Right lobe of liver (tissue), 6 donors: ENCODE results near the gene PHETA2. TPM values are rescaled to one million over a fixed set of nuclear protein-coding genes. Genes with fewer than 3 reads are reported as not detected.

Source experiments
- ATAC-seq, 4 donors: fragments of 200-7000 bp; cut with Tn5 transposase; one replicate each; pipeline ENCODE4 v1.9.1; 2020; ENCODE audit warnings: mild to moderate bottlenecking in 4 of 4, moderate library complexity in 4 of 4
- DNase-seq, 3 donors: peaks; one replicate each; pipeline ENCODE4 v3.0.0-alpha.2; 2020
- H3K27ac ChIP-seq, 3 donors: fragments of 200-600 bp; one replicate each; pipeline ENCODE4 v1.8.0; 2022
- H3K27me3 ChIP-seq, 2 donors: fragments of 200-600 bp; one replicate each; pipeline ENCODE4 v1.8.0; 2022
- H3K36me3 ChIP-seq, 4 donors: fragments of 200-600 bp; sonication (generic) in 1 of 4; one replicate each; pipeline versions ENCODE4 v1.5.1 to v1.8.0; 2017 to 2022; ENCODE audit warnings: control low read depth in 1 of 4
- H3K4me1 ChIP-seq, 4 donors: fragments of 200-600 bp; sonication (generic) in 1 of 4; one replicate each; pipeline versions ENCODE4 v1.5.1 to v1.8.0; 2017 to 2022; ENCODE audit warnings: control low read depth in 1 of 4
- H3K4me3 ChIP-seq, 3 donors: fragments of 200-600 bp; one replicate each; pipeline ENCODE4 v1.8.0; 2022
- H3K9me3 ChIP-seq, 4 donors: fragments of 200-600 bp; sonication (generic) in 1 of 4; one replicate each; pipeline versions ENCODE4 v1.5.1 to v1.8.0; 2017 to 2022; ENCODE audit warnings: control low read depth in 1 of 4
- CTCF ChIP-seq, 4 donors: fragments of 200-600 bp in 3 of 4; fragments of 450-650 bp in 1 of 4; IDR thresholded peaks; one replicate each; pipeline versions ENCODE4 v1.5.1 to v1.8.0; 2016 to 2022; ENCODE audit warnings: antibody characterized with exemption in 4 of 4, mild to moderate bottlenecking in 2 of 4
- POLR2A ChIP-seq: fragments of 450-650 bp; IDR thresholded peaks from one replicate; pipeline ENCODE4 v1.6.1; 2017; ENCODE audit warnings: antibody characterized with exemption, mild to moderate bottlenecking
- WGBS: methylation state at CpG from one replicate; pipeline ENCODE4 v1.1.6; 2018; ENCODE audit warnings: low coverage, low lambda C conversion rate; ENCODE audit not compliant: insufficient coverage; ENCODE audit errors: missing lambda C conversion rate; 5-methylcytosine and 5-hydroxymethylcytosine counted together
- intact Hi-C, 2 donors: fragments of 100-400 bp; cut with DNase I; formaldehyde crosslinking; loops; one replicate each; pipeline versions ENCODE4 v1.11.2 to v1.14.1; 2022
- total RNA-seq, 6 experiments: library from RNA; depleted of rRNA in 2 of 6; stranded (reverse); fragments of >200 nt in 2 of 6; fragmentation: NEBNext Ultra II Directional in 3 of 6; extraction: Animal tissue kit (Norgen Biotek cat#: 25700) in 3 of 6; gene quantifications; one replicate each; pipeline versions ENCODE4 v1.1.0 to v1.2.4, GENCODE V29; 2016 to 2023
- donor health status: DM: no; HTN: yes; CAD: no.
- donor health status: DM: no; HTN: no; CAD: no.
- donor health status: DM: no; HTN: no; CAD: no.
- donor health status: DM: no; HTN: yes; CAD: no.
- donor health status: DM: no; HTN: yes; CAD: no.

Gene PHETA2
- total RNA-seq, 6 experiments from 2014 or later, result 0.51 to 1.4 (median 0.97) TPM

GRCh38 chr22:42083119-42083518, 9.1 kb downstream of the PHETA2 start:
- Histone ChIP-seq H3K4me1 (peaks cover 0 to 14% (median 6%) of the 10 kb centered on the region in 4 donors), H3K36me3 (peaks cover 0 to 37% (median 16%) of the 10 kb centered on the region in 4 donors), H3K27me3 (no peaks in the 10 kb centered on the region), H3K27ac (no peak overlapping the region), H3K4me3 (no peak overlapping the region), H3K9me3 (no peaks in the 10 kb centered on the region)
- no peak for DNase-seq
- ATAC-seq, result no peak
- TF ChIP-seq POLR2A (no peak), CTCF (IDR thresholded peaks at IDR 0.05) (no peak)
- intact Hi-C loops, result no loop called here
- WGBS, result 80% methylated on average over 1 of the region's 4 CpGs

- Histone ChIP-seq H3K4me3 (no peak overlapping the region), H3K9me3 (no peaks in the 10 kb centered on the region), H3K27ac (no peak overlapping the region), H3K4me1 (peaks cover 0 to 16% (median 4%) of the 10 kb centered on the region in 4 donors), H3K36me3 (peaks cover 0 to 37% (median 16%) of the 10 kb centered on the region in 4 donors), H3K27me3 (no peaks in the 10 kb centered on the region)
- no peak for ATAC-seq
- no peak for DNase-seq
- WGBS, result 97% methylated on average over 6 of the region's 8 CpGs
- TF ChIP-seq POLR2A, result no peak
- TF ChIP-seq CTCF (IDR thresholded peaks at IDR 0.05), result no peak
- intact Hi-C loops, result no loop called here
These were observed 10.8 kb downstream of the PHETA2 start for GRCh38 chr22:42084874-42085273.

- ATAC-seq, result no peak
- Histone ChIP-seq H3K27ac (no peak overlapping the region), H3K27me3 (no peaks in the 10 kb centered on the region), H3K4me1 (peaks cover 0 to 11% (median 2%) of the 10 kb centered on the region in 4 donors), H3K36me3 (peaks cover 0 to 37% (median 16%) of the 10 kb centered on the region in 4 donors), H3K9me3 (no peaks in the 10 kb centered on the region), H3K4me3 (no peak overlapping the region)
- DNase-seq, result no peak
- intact Hi-C loops, result no loop called here
- TF ChIP-seq POLR2A, result no peak
- no peak for TF ChIP-seq CTCF (IDR thresholded peaks at IDR 0.05)
- 69% methylated on average over 6 of the region's 6 CpGs for WGBS
These were observed 12.0 kb downstream of the PHETA2 start for GRCh38 chr22:42086051-42086450.

- H3K9me3 ChIP-seq, result no peaks in the 10 kb centered on the region
- under 1% methylated on average over 11 of the region's 71 CpGs for WGBS
- DNase-seq (peak; percentile 98 to 99 (median 99)), ATAC-seq (peak; percentile 94 to 99 (median 95))
- peak within 1 kb of the TSS; percentile 88 to 99 (median 89) for H3K27ac ChIP-seq
- H3K4me3 ChIP-seq, result peak within 1 kb of the TSS; percentile 64 to 95 (median 77)
- TF ChIP-seq POLR2A (peak; percentile 92), CTCF (IDR thresholded peaks at IDR 0.05) (peak; percentile 96 to 98 (median 96))
- H3K36me3 ChIP-seq, result peaks cover 0 to 11% (median 5%) of the 10 kb centered on the region in 4 donors
- H3K27me3 ChIP-seq, result no peaks in the 10 kb centered on the region
- intact Hi-C loops, result no loop called here
- H3K4me1 ChIP-seq, result peaks cover 0 to 13% (median 2%) of the 10 kb centered on the region in 4 donors
These were observed 16.8 kb downstream of the PHETA2 start, which contains the start of gene NDUFA6 for GRCh38 chr22:42090596-42091454. Gene NDUFA6 (minus strand): TSS chr22:42090772. CDS start chr22:42090744, 28 bp downstream.
